ENCODE data around the gene MFSD8. TPM values are rescaled to one million over a fixed set of nuclear protein-coding genes. Genes with fewer than 3 reads are reported as not detected.
"Not testable (repeated sequence)": the region's sequence is repeated elsewhere in the genome, so short reads cannot be mapped to it uniquely, and the experiment has no call there.

MFSD8 gene
- total RNA-seq, 1 donor from 2014 or later, result 9.6 TPM

GRCh38 chr4:127936974-127937373 is 28.0 kb downstream of the MFSD8 start:
- no peak for DNase-seq (ENCODE audit: extremely low read depth, low read depth, low spot score)

- DNase-seq (ENCODE audit: extremely low read depth, low read depth, low spot score), result not testable (repeated sequence)
These were observed 33.1 kb downstream of the MFSD8 start for GRCh38 chr4:127931836-127932235.

GRCh38 chr4:127930175-127930574 is 34.8 kb downstream of the MFSD8 start:
- DNase-seq (ENCODE audit: extremely low read depth, low read depth, low spot score), result no peak

- not testable (repeated sequence) for DNase-seq (ENCODE audit: extremely low read depth, low read depth, low spot score)
These were observed 39.3 kb downstream of the MFSD8 start for GRCh38 chr4:127925720-127926119.

GRCh38 chr4:127922226-127922625 is 42.7 kb downstream of the MFSD8 start:
- DNase-seq (ENCODE audit: extremely low read depth, low read depth, low spot score), result no peak

- DNase-seq (ENCODE audit: extremely low read depth, low read depth, low spot score), result no peak
These were observed 44.5 kb downstream of the MFSD8 start for GRCh38 chr4:127920521-127920920.

GRCh38 chr4:127917151-127917550 is 47.8 kb downstream of the MFSD8 start:
- DNase-seq (ENCODE audit: extremely low read depth, low read depth, low spot score), result no peak

- DNase-seq (ENCODE audit: extremely low read depth, low read depth, low spot score), result no peak
These were observed 48.5 kb downstream of the MFSD8 start for GRCh38 chr4:127916512-127916911.

- no peak for DNase-seq (ENCODE audit: extremely low read depth, low read depth, low spot score)
These were observed 59.9 kb downstream of the MFSD8 start for GRCh38 chr4:127905029-127905428.

GRCh38 chr4:127899682-127900081 is 65.3 kb downstream of the MFSD8 start:
- not testable (repeated sequence) for DNase-seq (ENCODE audit: extremely low read depth, low read depth, low spot score)

- DNase-seq (ENCODE audit: extremely low read depth, low read depth, low spot score), result no peak
These were observed 68.4 kb downstream of the MFSD8 start for GRCh38 chr4:127896528-127896927.

- DNase-seq (ENCODE audit: extremely low read depth, low read depth, low spot score), result no peak
These were observed 68.9 kb downstream of the MFSD8 start for GRCh38 chr4:127896069-127896468.

- no peak for DNase-seq (ENCODE audit: extremely low read depth, low read depth, low spot score)
These were observed 75.1 kb downstream of the MFSD8 start for GRCh38 chr4:127889903-127890302.

GRCh38 chr4:127888559-127888958 is 76.4 kb downstream of the MFSD8 start:
- no peak for DNase-seq (ENCODE audit: extremely low read depth, low read depth, low spot score)

GRCh38 chr4:127881563-127881864 is 83.5 kb downstream of the MFSD8 start:
- DNase-seq (ENCODE audit: extremely low read depth, low read depth, low spot score), result no peak

GRCh38 chr4:127880763-127881562 is 84.0 kb downstream of the MFSD8 start, which contains the start of gene PLK4:
Gene PLK4, plus strand, starts transcription at chr4:127880893. Its CDS starts 242 bp downstream, at chr4:127881135.
- DNase-seq (ENCODE audit: extremely low read depth, low read depth, low spot score), result peak; percentile 75

GRCh38 chr4:127875791-127876190 is 89.2 kb downstream of the MFSD8 start:
- DNase-seq (ENCODE audit: extremely low read depth, low read depth, low spot score), result no peak

GRCh38 chr4:127870688-127871087 is 94.3 kb downstream of the MFSD8 start:
- no peak for DNase-seq (ENCODE audit: extremely low read depth, low read depth, low spot score)

GRCh38 chr4:127870281-127870680 is 94.7 kb downstream of the MFSD8 start:
- no peak for DNase-seq (ENCODE audit: extremely low read depth, low read depth, low spot score)

- DNase-seq (ENCODE audit: extremely low read depth, low read depth, low spot score), result no peak
These were observed 96.8 kb downstream of the MFSD8 start for GRCh38 chr4:127868196-127868595.
